Hepatocyte (in vitro differentiated cells): ENCODE measurements around the gene VAMP7. TPM values are rescaled to one million over a fixed set of nuclear protein-coding genes. Genes with fewer than 3 reads are reported as not detected.

ENCODE experiments used
- DNase-seq: peaks from one replicate; pipeline ENCODE4 v3.0.0-alpha.2; 2016; ENCODE audit warnings: low spot score
- H2AFZ ChIP-seq: fragments of 200-600 bp; sonication (generic); 2 replicates; pipeline ENCODE4 v1.6.0; 2016; ENCODE audit warnings: antibody characterized with exemption, mild to moderate bottlenecking
- H3K27ac ChIP-seq: fragments of 200-600 bp; sonication (generic); 2 replicates; pipeline ENCODE4 v1.5.1; 2016; ENCODE audit warnings: mild to moderate bottlenecking
- H3K27me3 ChIP-seq: fragments of 200-600 bp; sonication (generic); 2 replicates; pipeline ENCODE4 v1.6.1; 2016
- H3K36me3 ChIP-seq: fragments of 200-600 bp; sonication (generic); replicated peaks from 2 replicates; pipeline ENCODE4 v1.5.1; 2016; ENCODE audit warnings: low read depth; ENCODE audit not compliant: insufficient read depth
- H3K4me1 ChIP-seq: fragments of 200-600 bp; sonication (generic); 2 replicates; pipeline ENCODE4 v1.5.1; 2016; ENCODE audit warnings: mild to moderate bottlenecking, moderate library complexity; ENCODE audit not compliant: insufficient read depth
- H3K4me2 ChIP-seq: fragments of 200-600 bp; sonication (generic); 2 replicates; pipeline ENCODE4 v1.6.0; 2016
- H3K4me3 ChIP-seq: fragments of 200-600 bp; sonication (generic); 2 replicates; pipeline ENCODE4 v1.5.1; 2016; ENCODE audit warnings: mild to moderate bottlenecking
- H3K79me2 ChIP-seq: fragments of 200-600 bp; sonication (generic); 2 replicates; pipeline ENCODE4 v1.6.0; 2017; ENCODE audit warnings: mild to moderate bottlenecking
- H3K9me2 ChIP-seq: fragments of 200-600 bp; sonication (generic); replicated peaks from 2 replicates; pipeline ENCODE4 v1.6.0; 2017; ENCODE audit warnings: mild to moderate bottlenecking; ENCODE audit not compliant: insufficient read depth
- H3K9me3 ChIP-seq: fragments of 200-600 bp; sonication (generic); 2 replicates; pipeline ENCODE4 v1.5.1; 2016; ENCODE audit warnings: low read depth, mild to moderate bottlenecking
- H4K20me1 ChIP-seq: fragments of 200-600 bp; sonication (generic); 2 replicates; pipeline ENCODE4 v1.6.0; 2016; ENCODE audit warnings: mild to moderate bottlenecking; ENCODE audit not compliant: insufficient read depth, poor library complexity, severe bottlenecking
- EZH2 ChIP-seq: fragments of 200-600 bp; sonication (generic); IDR thresholded peaks from 2 replicates; pipeline ENCODE4 v1.6.1; 2016; ENCODE audit warnings: antibody characterized with exemption, mild to moderate bottlenecking, borderline replicate concordance
- EZH2phosphoT487 ChIP-seq: fragments of 200-600 bp; sonication (generic); IDR thresholded peaks from one replicate; pipeline ENCODE4 v1.6.1; 2018; ENCODE audit warnings: antibody characterized with exemption, mild to moderate bottlenecking, low read depth, moderate library complexity; ENCODE audit not compliant: unreplicated experiment, severe bottlenecking
- WGBS: methylation state at CpG from one replicate; pipeline ENCODE4 v1.1.6; 2016; ENCODE audit warnings: low lambda C conversion rate; ENCODE audit errors: missing lambda C conversion rate; 5-methylcytosine and 5-hydroxymethylcytosine counted together
- polyA plus RNA-seq: library from polyadenylated mRNA; unstranded; fragments of >200 nt; fragmentation: Nextera tagmentation; extraction: Ambion mirVana; gene quantifications from 2 replicates; pipeline ENCODE4 v1.2.1, GENCODE V29; 2016
- total RNA-seq: library from RNA; depleted of rRNA; stranded (reverse); fragments of >200 nt; gene quantifications from 2 replicates; pipeline ENCODE4 v1.2.3, GENCODE V29; 2014
- TF ChIP-seq, protein P1 (sequence below): fragments of 200-600 bp; sonication (generic); IDR thresholded peaks from 2 replicates; pipeline ENCODE4 v1.5.1; 2016; ENCODE audit warnings: antibody characterized with exemption, mild to moderate bottlenecking; ENCODE audit not compliant: poor library complexity

VAMP7 gene
- total and polyA plus RNA-seq, 2 experiments from 2014 or later = 34.0 to 52.6 TPM

DNA sequence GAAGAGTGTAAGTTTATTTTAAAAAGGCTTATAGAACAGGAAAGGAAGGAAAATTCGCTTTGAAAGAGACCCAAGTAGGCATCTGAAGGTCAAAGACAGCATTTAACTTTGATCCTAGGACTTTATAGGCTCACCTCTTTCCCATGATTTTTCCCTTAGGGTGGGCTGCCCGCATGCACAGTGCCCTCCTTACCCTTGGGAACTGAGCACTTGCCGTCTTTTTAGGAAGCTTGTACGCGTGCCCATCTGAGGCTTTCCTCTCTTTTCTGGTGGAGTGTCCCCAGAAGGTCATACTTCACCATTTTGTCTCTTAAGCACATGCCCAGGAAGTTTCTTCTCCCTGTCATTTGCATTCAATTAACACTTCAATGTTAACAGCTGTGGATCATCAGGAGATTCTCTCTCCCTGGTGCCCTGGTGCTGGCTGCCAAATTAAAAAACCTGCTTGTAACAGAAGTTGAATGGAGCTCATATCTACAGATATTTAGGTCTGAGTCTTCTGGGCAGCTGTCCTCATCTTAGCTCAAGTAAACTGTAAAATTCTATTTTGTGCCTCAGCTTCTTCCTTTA lies 78.0 kb downstream of the VAMP7 start:
- H3K4me2 ChIP-seq = peak overlapping the region; percentile 53

DNA sequence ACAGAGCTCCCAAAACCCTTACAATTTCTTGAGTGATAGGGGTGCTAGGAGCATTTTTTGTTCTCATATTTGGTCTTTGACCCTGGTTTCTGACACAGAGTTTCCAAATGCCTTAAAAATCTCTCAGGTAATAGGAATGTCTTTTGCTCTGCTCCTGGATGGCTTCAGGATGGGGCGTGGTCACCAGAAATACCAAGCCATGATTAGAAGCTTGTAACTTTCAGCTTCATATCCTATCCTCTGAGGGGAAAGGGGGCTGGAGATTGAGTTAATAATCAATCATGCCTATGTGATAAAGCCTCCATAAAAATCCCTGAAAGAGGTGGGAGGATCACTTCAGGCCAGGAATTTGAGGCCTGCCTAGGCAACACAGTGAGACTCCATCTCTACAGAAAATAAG lies 81.8 kb downstream of the VAMP7 start:
- Histone ChIP-seq H2AFZ (no peak overlapping the region), H3K4me3 (no peak overlapping the region), H3K9me3 (no peaks in the 10 kb centered on the region), H3K9me2 (no peaks in the 10 kb centered on the region), H3K4me1 (no peaks in the 10 kb centered on the region), H3K4me2 (no peak overlapping the region), H3K79me2 (no peaks in the 10 kb centered on the region), H3K27ac (peak overlapping the region; percentile 49), H3K27me3 (no peaks in the 10 kb centered on the region), H4K20me1 (no peaks in the 10 kb centered on the region), H3K36me3 (no peaks in the 10 kb centered on the region)
- DNase-seq = peak; percentile 24
- TF ChIP-seq EZH2phosphoT487 (no peak), EZH2 (no peak)
- TF ChIP-seq, protein P1, sequence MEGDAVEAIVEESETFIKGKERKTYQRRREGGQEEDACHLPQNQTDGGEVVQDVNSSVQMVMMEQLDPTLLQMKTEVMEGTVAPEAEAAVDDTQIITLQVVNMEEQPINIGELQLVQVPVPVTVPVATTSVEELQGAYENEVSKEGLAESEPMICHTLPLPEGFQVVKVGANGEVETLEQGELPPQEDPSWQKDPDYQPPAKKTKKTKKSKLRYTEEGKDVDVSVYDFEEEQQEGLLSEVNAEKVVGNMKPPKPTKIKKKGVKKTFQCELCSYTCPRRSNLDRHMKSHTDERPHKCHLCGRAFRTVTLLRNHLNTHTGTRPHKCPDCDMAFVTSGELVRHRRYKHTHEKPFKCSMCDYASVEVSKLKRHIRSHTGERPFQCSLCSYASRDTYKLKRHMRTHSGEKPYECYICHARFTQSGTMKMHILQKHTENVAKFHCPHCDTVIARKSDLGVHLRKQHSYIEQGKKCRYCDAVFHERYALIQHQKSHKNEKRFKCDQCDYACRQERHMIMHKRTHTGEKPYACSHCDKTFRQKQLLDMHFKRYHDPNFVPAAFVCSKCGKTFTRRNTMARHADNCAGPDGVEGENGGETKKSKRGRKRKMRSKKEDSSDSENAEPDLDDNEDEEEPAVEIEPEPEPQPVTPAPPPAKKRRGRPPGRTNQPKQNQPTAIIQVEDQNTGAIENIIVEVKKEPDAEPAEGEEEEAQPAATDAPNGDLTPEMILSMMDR = no peak
- 47% methylated on average over 1 of the region's 1 CpG for WGBS

More for the DNA sequence above, 78.0 kb downstream of the VAMP7 start:
- H2AFZ ChIP-seq = no peak overlapping the region
- WGBS = 44% methylated on average over 5 of the region's 5 CpGs
- no peaks in the 10 kb centered on the region for H3K9me3 ChIP-seq
- H3K27me3 ChIP-seq = no peaks in the 10 kb centered on the region
- no peaks in the 10 kb centered on the region for H4K20me1 ChIP-seq
- no peaks in the 10 kb centered on the region for H3K36me3 ChIP-seq
- H3K4me1 ChIP-seq = no peaks in the 10 kb centered on the region
- no peak for DNase-seq
- H3K79me2 ChIP-seq = no peaks in the 10 kb centered on the region
- TF ChIP-seq EZH2 = no peak
- no peak for TF ChIP-seq EZH2phosphoT487
- TF ChIP-seq, protein P1 = no peak
- H3K27ac ChIP-seq = peak overlapping the region; percentile 32
- no peaks in the 10 kb centered on the region for H3K9me2 ChIP-seq
- H3K4me3 ChIP-seq = no peak overlapping the region

DNA sequence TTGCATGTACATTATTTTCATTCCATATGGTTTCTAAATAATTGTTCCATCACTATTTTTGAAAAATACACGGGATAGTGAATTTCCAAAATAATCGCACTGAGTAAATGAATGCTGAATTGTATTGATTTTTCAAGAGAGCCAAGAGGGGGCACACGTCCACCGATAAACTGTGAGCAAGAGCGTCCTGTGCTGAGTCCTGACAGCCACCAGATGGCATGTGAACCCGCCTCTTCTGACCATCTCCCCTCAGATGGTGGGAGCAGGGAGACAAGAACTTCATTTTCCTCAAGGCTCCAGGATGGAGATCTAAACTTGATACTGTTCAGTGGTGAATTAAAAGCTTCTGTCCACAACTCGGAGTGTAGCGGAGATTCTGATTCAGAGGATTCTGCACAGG lies 85.7 kb downstream of the VAMP7 start:
- H3K27me3 ChIP-seq = no peaks in the 10 kb centered on the region
- no peaks in the 10 kb centered on the region for H3K36me3 ChIP-seq
- H3K4me3 ChIP-seq = no peak overlapping the region
- H3K27ac ChIP-seq = no peak overlapping the region
- no peaks in the 10 kb centered on the region for H3K4me1 ChIP-seq
- WGBS = 49% methylated on average over 8 of the region's 8 CpGs
- H3K79me2 ChIP-seq = no peaks in the 10 kb centered on the region
- H3K4me2 ChIP-seq = no peak overlapping the region
- no peak overlapping the region for H2AFZ ChIP-seq
- TF ChIP-seq, protein P1 = peak; percentile 48
- TF ChIP-seq EZH2 = no peak
- peak; percentile 35 for DNase-seq
- H3K9me2 ChIP-seq = no peaks in the 10 kb centered on the region
- no peaks in the 10 kb centered on the region for H4K20me1 ChIP-seq
- H3K9me3 ChIP-seq = no peaks in the 10 kb centered on the region
